Left hindlimb (tissue), 1 donor: ENCODE results near the gene BTNL9.
"Not testable (repeated sequence)": the region's sequence is repeated elsewhere in the genome, so short reads cannot be mapped to it uniquely, and the experiment has no call there.

Source experiments
- DNase-seq: peaks from one replicate; pipeline ENCODE4 v3.0.0-alpha.2; 2018

The BTNL9 gene

DNA sequence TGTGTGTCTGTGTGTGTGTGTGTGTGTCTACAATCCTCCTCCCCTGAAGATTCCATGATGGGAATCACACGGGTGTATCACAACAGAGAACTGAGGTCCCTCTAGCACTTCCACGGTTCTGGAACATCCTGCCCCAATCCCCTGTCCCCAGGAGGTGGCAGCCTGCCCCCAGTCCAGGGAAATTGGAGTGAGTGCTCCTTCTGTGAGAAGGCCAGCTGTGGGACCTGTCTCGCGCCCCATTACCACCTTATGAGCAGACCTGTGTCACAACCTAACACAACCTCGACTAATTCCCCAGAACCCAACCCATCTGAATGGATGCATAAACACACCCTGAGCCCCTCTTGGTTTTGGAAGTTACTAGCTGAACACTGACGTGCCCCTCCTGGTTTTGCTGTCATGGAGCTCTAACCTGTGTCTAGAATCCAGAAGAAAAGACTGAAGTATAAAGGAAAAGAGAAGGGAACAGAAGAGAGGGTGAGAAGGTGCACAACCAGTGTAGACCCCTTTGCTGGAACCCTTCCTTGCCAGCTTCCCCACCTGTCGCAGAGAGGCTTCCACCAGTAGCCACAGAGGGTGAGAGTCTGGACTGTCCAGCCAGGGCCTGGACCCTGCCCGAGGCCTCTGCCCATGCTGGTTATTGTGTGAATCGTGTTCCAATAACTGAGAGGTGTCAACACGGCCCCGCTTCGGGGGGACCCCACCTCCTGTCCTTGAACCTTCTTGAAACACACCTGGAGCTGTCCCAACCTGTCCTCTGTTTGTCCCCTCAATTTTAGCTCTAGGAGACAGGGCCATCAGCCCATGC, 3.4 kb downstream of the BTNL9 start:
- DNase-seq = no peak

DNA sequence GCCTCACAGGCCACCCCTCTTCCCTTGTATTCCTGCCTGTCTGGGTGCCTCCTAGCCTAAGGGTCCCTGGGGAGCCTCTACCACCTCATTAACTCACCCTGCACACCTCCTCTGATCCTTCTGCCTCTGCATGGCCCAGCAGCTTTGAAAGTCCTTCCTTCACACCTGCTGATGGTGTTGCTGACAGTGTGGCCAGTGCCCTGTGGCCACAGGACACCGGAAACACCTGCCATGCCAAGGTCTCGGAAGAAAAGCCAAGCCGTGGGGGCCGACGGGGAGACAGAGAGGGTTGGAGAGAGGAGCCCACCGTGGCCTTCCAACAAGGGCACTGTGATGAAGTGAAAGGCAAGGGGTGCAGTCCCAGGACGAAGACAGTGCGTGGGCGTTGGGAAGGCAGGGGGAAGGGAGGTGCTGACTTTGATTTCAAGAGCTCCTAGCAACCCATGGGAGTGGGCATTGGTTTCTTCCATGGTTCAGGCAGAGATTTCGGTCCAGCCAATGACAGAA, 4.1 kb downstream of the BTNL9 start:
- no peak for DNase-seq

DNA sequence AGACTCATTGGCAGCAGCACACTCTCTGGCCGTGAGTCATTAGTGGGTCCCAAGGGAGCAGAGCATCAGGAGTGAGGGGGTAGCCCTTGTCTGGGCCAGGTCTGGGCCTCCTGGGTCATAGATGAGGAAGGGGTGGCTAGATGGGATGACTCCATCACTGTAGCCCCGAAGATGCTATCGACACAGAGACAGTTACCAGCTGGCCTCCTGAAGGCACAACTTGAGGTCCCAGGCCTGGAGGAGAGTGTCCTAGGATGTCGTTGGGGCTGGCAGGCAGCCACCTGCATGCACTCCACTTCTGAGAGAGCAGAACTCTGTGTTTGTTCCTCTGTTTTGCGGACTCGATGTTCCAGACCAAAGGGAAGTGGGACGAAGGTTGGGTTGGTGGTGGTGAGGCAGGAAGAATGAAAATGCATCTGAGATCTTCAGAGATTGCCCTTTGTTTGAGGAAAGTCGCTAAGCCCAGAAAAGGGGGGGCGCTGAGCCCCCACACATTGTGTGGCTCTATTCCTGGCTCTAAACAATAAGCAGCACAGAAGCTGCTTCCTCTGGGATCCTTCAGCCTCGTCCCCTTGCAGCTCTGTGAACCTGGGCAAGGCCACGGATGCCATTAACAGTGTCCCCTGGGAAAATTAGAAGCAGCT, 4.7 kb downstream of the BTNL9 start:
- no peak for DNase-seq

DNA sequence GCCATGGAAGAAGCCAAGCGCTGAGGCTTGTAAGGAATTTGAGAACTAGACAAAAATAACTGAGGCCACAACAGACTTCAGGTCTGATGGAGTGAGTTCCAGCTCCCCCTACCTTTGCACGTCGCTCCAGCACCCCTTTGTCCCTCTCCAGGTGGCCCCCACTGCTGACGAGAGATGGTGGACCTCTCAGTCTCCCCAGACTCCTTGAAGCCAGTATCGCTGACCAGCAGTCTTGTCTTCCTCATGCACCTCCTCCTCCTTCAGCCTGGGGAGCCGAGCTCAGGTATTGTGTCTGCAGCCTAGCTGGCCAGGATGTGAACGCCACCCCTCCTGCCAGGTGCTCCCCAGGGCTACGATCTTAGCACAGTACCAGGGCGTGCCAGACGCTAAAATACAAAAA, 5.2 kb downstream of the BTNL9 start:
- no peak for DNase-seq

DNA sequence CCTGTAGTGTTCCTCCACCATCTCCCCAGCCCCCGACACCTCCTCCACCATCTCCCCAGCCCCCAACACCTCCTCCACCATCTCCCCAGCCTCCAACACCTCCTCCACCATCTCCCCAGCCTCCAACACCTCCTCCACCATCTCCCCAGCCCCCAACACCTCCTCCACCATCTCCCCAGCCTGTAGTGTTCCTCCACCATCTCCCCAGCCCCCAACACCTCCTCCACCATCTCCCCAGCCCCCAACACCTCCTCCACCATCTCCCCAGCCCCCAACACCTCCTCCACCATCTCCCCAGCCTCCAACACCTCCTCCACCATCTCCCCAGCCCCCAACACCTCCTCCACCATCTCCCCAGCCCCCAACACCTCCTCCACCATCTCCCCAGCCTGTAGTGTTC, 5.8 kb downstream of the BTNL9 start:
- not testable (repeated sequence) for DNase-seq

DNA sequence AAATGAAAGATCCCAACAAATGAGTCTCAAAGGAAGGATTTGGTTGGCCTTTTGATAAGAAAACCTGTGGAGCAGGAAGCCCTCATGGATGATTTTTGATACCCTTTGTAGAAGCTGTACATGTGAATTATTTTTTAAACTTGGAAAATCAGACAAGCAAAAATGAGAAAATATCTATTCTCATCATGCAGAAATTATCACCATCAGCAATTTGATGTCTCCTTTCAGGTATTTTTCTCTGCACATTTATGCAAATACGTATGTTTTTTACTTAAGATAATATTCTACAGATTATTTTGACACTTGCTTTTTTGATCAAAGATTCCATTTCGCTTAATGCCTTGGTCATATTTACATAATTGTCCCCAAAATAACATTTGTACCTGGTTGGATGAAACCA, 7.2 kb downstream of the BTNL9 start:
- no peak for DNase-seq

DNA sequence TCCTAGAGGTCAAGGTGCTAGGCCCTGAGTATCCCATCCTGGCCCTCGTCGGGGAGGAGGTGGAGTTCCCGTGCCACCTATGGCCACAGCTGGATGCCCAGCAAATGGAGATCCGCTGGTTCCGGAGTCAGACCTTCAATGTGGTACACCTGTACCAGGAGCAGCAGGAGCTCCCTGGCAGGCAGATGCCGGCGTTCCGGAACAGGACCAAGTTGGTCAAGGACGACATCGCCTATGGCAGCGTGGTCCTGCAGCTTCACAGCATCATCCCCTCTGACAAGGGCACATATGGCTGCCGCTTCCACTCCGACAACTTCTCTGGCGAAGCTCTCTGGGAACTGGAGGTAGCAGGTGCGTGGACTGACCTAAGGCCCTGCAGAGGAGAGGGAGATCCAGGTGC, 7.9 kb downstream of the BTNL9 start:
- no peak for DNase-seq

DNA sequence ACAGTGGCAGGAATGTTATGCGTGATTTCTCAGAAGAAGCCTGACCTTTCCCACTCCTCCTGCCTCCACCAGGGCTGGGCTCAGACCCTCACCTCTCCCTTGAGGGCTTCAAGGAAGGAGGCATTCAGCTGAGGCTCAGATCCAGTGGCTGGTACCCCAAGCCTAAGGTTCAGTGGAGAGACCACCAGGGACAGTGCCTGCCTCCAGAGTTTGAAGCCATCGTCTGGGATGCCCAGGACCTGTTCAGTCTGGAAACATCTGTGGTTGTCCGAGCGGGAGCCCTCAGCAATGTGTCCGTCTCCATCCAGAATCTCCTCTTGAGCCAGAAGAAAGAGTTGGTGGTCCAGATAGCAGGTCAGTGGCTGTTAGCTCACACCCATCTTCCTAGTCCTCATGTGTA, 9.9 kb downstream of the BTNL9 start:
- no peak for DNase-seq

DNA sequence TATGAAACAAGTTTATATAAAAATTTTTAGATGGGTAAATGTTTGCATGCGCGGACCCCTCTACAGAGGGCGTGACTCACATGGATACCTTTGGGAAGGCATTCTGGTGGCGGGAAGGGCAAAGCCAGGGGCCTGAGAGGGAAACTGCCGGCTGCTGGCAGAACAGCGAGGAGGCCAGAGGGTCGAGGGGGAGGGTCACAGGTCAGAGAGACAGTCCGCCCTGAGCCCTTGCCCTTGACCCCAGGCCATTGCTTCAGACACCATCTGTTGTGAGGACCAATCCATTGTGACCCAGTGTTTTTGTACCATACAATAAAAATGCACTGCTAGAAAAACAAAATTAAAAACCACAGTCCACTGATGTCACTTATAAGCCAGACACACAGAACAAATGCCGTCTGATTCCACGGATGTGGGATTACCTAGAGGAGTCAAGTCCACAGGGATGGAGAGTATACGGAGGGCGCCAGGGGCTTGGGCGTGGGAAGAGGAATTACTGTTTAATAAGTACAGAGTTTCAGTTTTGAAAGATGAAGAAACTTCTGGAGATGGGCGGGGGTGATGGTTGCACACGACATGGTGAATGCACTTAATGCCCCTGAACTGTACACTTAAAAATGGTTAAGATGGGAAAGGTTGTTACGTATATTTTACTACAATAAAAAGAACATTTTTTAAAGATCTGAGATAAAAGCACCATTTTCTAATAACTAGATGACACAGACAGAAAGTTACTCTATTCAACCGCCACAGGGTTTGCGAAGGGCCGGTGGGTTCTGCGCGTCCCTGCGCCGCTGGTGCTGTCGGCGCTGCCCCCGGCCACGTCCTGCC, 12.0 kb downstream of the BTNL9 start:
- no peak for DNase-seq

DNA sequence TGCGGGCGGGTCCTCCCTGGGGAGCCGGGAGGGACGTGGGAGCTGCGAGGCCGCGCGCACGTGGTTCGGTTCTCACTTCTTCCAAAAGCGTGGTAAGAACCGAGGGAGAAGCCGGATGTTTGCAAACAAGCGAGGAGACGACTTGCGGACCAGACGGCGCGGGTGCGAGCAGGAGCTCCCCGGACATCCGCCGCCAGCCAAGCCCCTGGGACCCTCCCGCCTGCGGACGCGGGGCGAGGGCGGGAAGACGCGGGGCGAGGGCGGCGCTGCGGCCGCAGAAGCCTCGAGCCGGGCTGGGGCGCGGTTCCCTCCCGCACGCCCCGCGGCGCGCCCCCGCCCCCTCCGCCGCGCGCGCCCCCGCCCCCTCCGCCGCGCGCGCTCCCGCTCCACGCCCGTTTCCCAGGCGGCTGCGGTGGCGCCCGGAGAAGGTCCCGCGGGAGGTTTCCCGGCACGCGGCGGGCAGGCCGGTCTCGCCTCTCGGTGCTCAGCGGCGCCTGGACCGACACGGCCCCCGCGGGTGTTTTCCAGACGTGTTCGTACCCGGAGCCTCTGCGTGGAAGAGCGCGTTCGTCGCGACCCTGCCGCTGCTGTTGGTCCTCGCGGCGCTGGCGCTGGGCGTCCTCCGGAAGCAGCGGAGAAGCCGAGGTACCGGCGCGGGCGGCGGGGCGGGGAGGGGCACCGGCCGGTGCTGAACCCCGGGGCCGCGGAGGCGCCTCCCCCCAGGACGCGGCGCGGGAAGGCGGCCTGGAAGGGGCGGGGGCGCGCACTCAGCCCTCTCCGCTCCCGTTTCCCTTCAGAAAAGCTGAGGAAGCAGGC, 12.8 kb downstream of the BTNL9 start:
- DNase-seq = no peak

DNA sequence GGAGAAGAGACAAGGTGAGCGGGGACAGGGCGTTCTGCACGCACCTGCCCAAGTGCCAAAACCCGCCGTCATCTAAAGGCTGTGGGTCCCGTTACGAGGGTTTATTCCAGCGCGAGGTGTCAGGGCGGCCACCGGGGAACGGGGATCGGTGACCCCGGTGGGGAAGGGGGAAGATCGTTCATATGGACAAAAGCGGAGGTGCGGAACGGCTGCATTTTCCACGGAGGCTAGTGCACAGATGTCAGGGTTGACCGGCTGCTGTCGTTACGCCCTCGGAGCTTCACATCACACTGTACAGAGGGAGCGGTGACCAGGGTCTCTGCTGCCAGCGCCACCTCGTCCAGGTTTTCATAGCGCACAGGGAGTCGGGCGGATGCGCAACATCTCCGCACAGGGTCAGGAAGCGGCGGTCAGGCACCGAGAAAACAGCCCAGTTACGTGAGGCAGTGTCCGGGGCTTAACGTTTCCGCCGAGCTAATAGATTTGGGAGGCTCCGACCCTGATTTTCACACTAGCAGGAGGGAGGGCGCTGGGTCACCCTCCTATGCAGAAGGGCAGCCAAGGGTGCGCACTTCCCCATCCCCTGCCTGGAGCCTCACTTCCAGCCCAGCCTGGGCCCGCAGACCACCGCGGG, 13.5 kb downstream of the BTNL9 start:
- no peak for DNase-seq

DNA sequence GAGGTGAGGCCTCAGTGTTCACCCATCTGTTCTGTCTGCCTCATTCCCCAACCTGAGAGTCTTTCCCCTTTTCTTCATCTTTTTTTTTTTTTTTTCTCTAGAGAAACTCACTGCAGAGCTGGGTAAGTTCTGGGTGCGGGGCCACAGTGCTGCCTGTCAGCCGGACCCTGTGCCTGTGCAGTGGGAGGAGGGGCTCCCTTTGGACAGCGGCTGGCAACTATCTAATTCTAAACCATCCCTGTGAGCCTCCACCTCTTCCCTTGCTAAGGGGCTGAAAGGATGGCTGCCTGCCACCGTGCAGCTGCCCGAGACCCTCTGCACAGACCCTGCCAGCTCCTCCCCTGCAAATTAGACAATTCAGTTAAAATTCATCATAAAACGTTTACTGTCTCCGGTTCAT, 14.1 kb downstream of the BTNL9 start:
- DNase-seq = no peak

DNA sequence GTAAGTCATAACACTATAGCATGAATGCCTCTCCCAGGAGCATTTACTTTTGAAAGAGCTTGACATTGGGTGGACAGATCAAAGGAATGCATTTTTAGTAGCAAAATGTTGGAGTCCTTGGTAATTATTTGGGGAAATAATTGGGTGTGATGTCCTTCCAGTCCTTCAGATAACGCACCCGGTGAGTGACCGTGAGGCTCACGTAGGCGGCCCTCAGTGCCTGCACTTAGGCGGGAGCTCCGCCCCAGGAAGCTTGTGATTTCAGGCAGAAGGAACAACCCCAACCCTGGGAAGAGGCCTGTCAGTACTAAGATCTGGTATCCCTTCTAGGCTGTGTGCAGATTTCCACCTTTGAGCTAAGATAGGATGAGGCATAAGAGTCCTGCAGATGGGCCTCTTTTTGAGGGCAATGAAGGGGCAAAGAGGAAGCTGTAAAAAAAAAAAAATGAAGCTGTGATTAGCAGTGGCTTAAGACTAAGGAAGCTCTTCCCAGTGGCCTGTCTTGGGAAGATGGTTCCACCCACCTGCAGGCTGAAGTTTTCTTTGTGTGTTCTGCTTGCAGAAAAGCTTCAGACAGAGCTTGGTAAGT, 14.9 kb downstream of the BTNL9 start:
- no peak for DNase-seq

DNA sequence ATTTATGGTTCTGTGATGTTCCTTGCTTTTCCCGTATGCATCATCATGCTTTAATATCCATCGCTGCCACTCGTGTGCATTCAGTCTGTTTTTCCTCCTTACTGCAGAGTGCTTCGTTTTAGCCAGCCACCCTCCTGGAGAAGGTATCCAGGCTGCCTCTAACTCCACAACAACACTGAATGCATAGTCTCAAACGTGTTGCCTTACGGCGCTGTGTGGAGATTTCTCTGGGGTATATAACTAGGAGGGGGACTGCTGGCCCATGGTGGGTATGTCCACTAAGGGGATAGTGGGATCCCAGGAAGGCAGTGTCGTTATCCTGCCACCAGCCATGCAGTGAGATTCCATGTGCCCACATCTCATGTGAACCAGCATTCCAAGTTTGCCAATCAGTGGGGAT, 16.4 kb downstream of the BTNL9 start:
- no peak for DNase-seq

DNA sequence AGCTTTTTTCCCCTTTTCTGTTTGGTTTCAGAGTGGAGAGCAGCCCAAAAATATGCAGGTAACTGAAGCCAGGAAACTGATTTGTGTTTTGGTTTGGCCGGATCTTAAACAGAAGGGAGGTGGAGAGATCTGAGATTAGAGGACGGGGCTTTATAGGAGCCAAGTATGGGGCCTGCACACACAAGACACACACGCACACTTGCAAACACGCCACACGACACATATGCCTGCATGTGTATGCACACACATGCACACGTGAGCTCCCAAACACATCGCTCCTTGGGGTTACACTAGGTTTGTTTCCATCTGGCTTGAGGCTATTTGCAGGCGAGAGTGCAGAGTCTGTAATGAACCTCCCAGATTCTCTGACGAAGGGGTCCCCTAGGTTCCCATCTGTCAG, 18.3 kb downstream of the BTNL9 start:
- no peak for DNase-seq

DNA sequence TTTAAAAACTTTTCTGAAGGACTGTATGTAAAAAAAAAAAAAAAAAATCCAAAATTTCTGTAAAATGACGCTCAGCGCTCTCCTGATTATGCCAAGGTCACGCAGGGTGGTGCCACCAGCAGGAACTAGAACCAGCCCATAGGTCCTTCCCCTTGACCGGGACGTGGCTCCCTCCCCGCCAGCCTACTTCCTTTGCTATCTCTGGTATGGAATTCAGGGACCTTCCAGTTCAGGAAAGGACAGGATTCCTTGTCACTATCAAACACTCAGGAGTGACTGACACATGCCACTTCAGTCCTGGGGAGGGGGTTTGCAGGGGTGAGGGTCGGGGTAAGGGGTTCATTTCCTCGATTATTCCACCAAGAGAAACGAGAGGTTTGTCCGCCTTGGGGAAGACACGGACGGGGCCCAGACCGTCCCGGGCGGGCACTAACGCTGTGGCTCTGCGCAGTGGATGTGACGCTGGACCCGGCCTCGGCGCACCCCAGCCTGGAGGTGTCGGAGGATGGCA, 18.8 kb downstream of the BTNL9 start:
- no peak for DNase-seq

DNA sequence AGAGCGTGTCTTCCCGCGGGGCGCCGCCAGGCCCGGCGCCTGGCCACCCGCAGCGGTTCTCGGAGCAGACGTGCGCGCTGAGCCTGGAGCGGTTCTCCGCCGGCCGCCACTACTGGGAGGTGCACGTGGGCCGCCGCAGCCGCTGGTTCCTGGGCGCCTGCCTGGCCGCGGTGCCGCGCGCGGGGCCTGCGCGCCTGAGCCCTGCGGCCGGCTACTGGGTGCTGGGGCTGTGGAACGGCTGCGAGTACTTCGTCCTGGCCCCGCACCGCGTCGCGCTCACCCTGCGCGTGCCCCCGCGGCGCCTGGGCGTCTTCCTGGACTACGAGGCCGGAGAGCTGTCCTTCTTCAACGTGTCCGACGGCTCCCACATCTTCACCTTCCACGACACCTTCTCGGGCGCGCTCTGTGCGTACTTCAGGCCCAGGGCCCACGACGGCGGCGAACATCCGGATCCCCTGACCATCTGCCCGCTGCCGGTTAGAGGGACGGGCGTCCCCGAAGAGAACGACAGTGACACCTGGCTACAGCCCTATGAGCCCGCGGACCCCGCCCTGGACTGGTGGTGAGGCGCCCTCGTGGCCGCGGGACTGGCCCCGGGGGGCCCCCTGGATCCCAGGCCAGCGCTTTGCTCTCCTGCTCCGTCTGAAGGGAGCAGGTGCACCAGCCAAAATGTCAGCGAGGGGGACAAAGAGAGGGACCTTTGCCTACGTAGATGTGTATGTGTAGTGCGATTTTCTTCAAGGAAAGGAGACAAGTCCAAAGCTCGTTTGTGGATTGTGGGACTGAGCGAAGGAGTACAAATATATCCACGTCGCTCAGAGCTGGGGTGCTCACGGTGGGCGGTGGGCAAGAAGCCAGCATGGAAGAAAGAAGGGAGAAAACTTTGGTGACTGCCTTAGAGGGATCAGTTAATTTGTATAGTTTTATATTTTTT, 19.5 kb downstream of the BTNL9 start:
- no peak for DNase-seq

DNA sequence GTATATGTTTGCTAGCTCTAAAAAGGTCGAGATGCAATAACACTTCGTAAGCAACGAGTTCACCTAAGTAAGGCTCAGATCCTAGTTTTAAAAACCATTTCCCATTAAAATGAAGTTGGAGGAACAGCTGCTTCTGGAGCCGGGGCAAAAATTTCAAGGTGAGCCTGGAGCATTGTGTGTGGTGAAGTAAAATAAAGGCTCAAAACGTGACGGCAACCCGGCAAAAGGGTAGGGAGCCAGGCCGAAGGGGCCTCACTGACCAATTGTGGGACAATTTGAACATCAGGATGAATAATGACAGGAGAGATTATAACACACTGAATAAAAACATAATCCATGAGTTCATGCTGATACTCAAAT, 20.1 kb downstream of the BTNL9 start:
- DNase-seq = no peak

DNA sequence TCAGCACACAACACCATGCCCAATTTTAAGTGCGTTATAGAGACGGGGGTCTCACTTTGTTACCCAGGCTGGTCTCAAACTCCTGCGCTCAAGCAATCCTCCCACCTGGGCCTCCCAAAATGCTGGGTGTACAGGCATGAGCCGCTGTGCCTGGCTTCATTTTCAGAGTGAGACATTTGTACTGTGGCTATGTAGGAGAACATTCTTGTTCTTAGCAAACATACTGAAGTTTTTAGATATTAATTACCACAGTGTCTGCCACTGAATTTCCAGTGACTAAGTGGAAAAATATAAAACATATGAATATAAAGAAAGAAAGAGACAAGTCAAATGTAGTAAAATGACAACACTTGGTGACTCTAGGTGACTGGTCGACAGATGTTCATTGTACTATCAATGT, 20.9 kb downstream of the BTNL9 start:
- no peak for DNase-seq

DNA sequence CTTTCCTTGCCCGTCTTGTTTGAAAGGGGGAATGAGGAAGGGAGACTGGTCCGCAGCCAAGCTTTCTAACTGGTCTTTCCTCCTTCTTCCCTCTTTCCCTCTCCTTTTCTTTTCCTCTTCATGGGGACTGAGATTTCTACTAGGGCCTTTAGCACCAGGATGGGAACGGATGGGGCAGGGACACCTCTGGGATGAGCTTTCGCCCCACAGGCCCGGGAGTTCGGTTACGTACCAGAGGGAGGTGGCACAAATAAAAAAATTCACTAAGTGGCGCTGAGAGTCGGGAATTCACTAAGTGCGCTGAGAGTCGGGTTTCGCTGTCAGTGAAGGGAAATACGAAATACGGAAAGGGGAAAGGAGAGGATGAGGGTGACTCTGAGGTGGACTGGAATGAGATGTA, 21.6 kb downstream of the BTNL9 start:
- DNase-seq = no peak

DNA sequence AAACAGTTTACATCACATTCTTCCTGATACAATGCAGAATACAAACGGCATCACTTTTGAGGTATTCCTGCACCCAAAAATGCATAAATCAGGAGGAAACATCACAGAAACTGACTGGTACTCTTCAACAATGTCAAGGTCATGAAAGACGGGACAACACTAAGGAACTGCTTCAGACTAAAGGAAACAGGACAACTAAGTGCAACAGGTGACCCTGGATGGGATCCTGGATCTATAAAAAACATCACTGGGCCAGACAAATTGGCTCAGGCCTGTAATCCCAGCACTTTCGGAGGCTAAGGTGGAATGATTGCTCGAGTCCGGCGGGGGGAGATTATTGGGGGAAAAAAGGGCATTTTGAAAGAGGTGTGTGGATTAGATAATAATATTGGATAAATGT, 22.6 kb downstream of the BTNL9 start:
- DNase-seq = no peak
